Measurements from ENCODE around the gene SUSD1.

Gene SUSD1

GRCh38 chr9:112033237-112034215, 141.6 kb downstream of the SUSD1 start:
- H3K4me3 ChIP-seq (ENCODE audit: low read depth, low read length), result no peak overlapping the region
- no peaks in the 10 kb centered on the region for H3K9me3 ChIP-seq
- DNase-seq, result no peak
- TF ChIP-seq CTCF (IDR thresholded peaks at IDR 0.05; ENCODE audit: low read depth, low read length), result no peak
- no peaks in the 10 kb centered on the region for H3K4me1 ChIP-seq
- H3K27me3 ChIP-seq, result no peaks in the 10 kb centered on the region
- no peaks in the 10 kb centered on the region for H3K36me3 ChIP-seq

- no peaks in the 10 kb centered on the region for H3K4me1 ChIP-seq
- no peak overlapping the region for H3K4me3 ChIP-seq (ENCODE audit: low read depth, low read length)
Observed at GRCh38 chr9:112032743-112033142, 142.4 kb downstream of the SUSD1 start.

GRCh38 chr9:112032009-112032408, 143.1 kb downstream of the SUSD1 start:
- no peak for DNase-seq
- no peak overlapping the region for H3K4me3 ChIP-seq (ENCODE audit: low read depth, low read length)
- no peaks in the 10 kb centered on the region for H3K36me3 ChIP-seq
- H3K9me3 ChIP-seq, result no peaks in the 10 kb centered on the region
- no peaks in the 10 kb centered on the region for H3K27me3 ChIP-seq
- H3K4me1 ChIP-seq, result no peaks in the 10 kb centered on the region
- TF ChIP-seq CTCF (IDR thresholded peaks at IDR 0.05; ENCODE audit: low read depth, low read length), result no peak

More at GRCh38 chr9:112032743-112033142, 142.4 kb downstream of the SUSD1 start:
- DNase-seq, result no peak
- Histone ChIP-seq H3K27me3 (no peaks in the 10 kb centered on the region), H3K9me3 (no peaks in the 10 kb centered on the region), H3K36me3 (no peaks in the 10 kb centered on the region)
- no peak for TF ChIP-seq CTCF (IDR thresholded peaks at IDR 0.05; ENCODE audit: low read depth, low read length)

DNA sequence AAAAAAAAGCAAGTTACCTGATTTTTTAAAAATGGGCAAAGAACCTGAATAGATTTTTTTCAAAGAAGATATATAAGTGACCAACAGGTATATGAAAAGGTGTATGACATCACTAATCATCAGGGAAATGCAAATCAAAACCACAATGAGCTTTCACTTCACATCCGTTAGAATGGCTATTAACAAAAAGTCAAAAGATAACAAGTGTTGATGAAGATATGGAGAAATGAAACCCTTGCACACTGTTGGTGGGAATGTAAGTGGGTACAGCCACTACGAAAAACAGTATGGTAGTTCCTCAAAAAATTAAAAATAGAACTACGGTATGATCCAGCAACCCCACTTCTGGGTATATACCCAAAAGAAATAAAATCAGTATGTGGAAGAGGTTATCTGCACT, 143.7 kb downstream of the SUSD1 start:
- Histone ChIP-seq H3K4me1 (no peaks in the 10 kb centered on the region), H3K27me3 (no peaks in the 10 kb centered on the region), H3K9me3 (no peaks in the 10 kb centered on the region), H3K36me3 (no peaks in the 10 kb centered on the region), H3K4me3 (ENCODE audit: low read depth, low read length) (no peak overlapping the region)
- no peak for TF ChIP-seq CTCF (IDR thresholded peaks at IDR 0.05; ENCODE audit: low read depth, low read length)
- no peak for DNase-seq

GRCh38 chr9:112029921-112030444, 145.1 kb downstream of the SUSD1 start:
- H3K4me1 ChIP-seq, result no peaks in the 10 kb centered on the region
- H3K27me3 ChIP-seq, result no peaks in the 10 kb centered on the region
- no peaks in the 10 kb centered on the region for H3K9me3 ChIP-seq
- H3K36me3 ChIP-seq, result no peaks in the 10 kb centered on the region
- no peak overlapping the region for H3K4me3 ChIP-seq (ENCODE audit: low read depth, low read length)
- no peak for TF ChIP-seq CTCF (IDR thresholded peaks at IDR 0.05; ENCODE audit: low read depth, low read length)
- no peak for DNase-seq
